GM12801 (cell line): ENCODE data around the gene SDCBP2.

Experiments
- TF ChIP-seq, protein P1 (sequence below): IDR thresholded peaks from one replicate; pipeline ENCODE4 v1.5.1; 2011; ENCODE audit warnings: control low read depth; ENCODE audit not compliant: insufficient read length; ENCODE audit errors: extremely low read depth

The SDCBP2 gene

GRCh38 chr20:1308067-1308701, 20.8 kb downstream of the SDCBP2 start:
- TF ChIP-seq, protein P1, sequence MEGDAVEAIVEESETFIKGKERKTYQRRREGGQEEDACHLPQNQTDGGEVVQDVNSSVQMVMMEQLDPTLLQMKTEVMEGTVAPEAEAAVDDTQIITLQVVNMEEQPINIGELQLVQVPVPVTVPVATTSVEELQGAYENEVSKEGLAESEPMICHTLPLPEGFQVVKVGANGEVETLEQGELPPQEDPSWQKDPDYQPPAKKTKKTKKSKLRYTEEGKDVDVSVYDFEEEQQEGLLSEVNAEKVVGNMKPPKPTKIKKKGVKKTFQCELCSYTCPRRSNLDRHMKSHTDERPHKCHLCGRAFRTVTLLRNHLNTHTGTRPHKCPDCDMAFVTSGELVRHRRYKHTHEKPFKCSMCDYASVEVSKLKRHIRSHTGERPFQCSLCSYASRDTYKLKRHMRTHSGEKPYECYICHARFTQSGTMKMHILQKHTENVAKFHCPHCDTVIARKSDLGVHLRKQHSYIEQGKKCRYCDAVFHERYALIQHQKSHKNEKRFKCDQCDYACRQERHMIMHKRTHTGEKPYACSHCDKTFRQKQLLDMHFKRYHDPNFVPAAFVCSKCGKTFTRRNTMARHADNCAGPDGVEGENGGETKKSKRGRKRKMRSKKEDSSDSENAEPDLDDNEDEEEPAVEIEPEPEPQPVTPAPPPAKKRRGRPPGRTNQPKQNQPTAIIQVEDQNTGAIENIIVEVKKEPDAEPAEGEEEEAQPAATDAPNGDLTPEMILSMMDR: no peak

GRCh38 chr20:1307571-1307971, 21.4 kb downstream of the SDCBP2 start:
- TF ChIP-seq, protein P1: no peak

- TF ChIP-seq, protein P1: no peak
Observed at GRCh38 chr20:1307171-1307570, 21.8 kb downstream of the SDCBP2 start.

GRCh38 chr20:1306316-1307135, 22.4 kb downstream of the SDCBP2 start:
- TF ChIP-seq, protein P1: no peak

- TF ChIP-seq, protein P1: no peak
Observed at GRCh38 chr20:1305712-1306111, 23.2 kb downstream of the SDCBP2 start.

GRCh38 chr20:1304710-1305515, 24.0 kb downstream of the SDCBP2 start:
- TF ChIP-seq, protein P1: no peak
